Measurements from ENCODE around the gene FNDC3B. TPM values are rescaled to one million over a fixed set of nuclear protein-coding genes. Genes with fewer than 3 reads are reported as not detected.
A peak's percentile ranks its signal among the peaks of the same experiment; 100 is the strongest.
"Not testable (repeated sequence)": the region's sequence is repeated elsewhere in the genome, so short reads cannot be mapped to it uniquely, and the experiment has no call there.

FNDC3B gene
- polyA plus RNA-seq, 12 donors = 35.7 to 87.3 (median 64.8) TPM; not detected in 1

GRCh38 chr3:172232579-172233212 lies 193.3 kb downstream of the FNDC3B start:
- DNase-seq = peak; percentile 60

- no peak for DNase-seq
Observed at GRCh38 chr3:172233474-172234277, 194.3 kb downstream of the FNDC3B start.

GRCh38 chr3:172235698-172236097 lies 196.3 kb downstream of the FNDC3B start:
- DNase-seq = no peak

- peak; percentile 33 for DNase-seq
Observed at GRCh38 chr3:172236771-172237742, 197.7 kb downstream of the FNDC3B start.

- no peak for DNase-seq
Observed at GRCh38 chr3:172238188-172238587, 198.8 kb downstream of the FNDC3B start.

GRCh38 chr3:172239218-172239790 lies 199.9 kb downstream of the FNDC3B start:
- no peak for DNase-seq

GRCh38 chr3:172241405-172241804 lies 202.0 kb downstream of the FNDC3B start:
- DNase-seq = no peak

- not testable (repeated sequence) for DNase-seq
Observed at GRCh38 chr3:172242471-172242870, 203.1 kb downstream of the FNDC3B start.

GRCh38 chr3:172243376-172243775 lies 204.0 kb downstream of the FNDC3B start:
- DNase-seq = not testable (repeated sequence)

- no peak for DNase-seq
Observed at GRCh38 chr3:172244011-172244410, 204.6 kb downstream of the FNDC3B start.

GRCh38 chr3:172245241-172245640 lies 205.9 kb downstream of the FNDC3B start:
- no peak for DNase-seq

GRCh38 chr3:172246107-172246844 lies 206.9 kb downstream of the FNDC3B start:
- no peak for DNase-seq

GRCh38 chr3:172247525-172248274 lies 208.3 kb downstream of the FNDC3B start:
- DNase-seq = no peak

GRCh38 chr3:172249039-172249438 lies 209.7 kb downstream of the FNDC3B start:
- no peak for DNase-seq

- no peak for DNase-seq
Observed at GRCh38 chr3:172251211-172251610, 211.8 kb downstream of the FNDC3B start.

GRCh38 chr3:172253200-172253599 lies 213.8 kb downstream of the FNDC3B start:
- no peak for DNase-seq

- DNase-seq = no peak
Observed at GRCh38 chr3:172254542-172254941, 215.2 kb downstream of the FNDC3B start.

GRCh38 chr3:172255321-172255720 lies 215.9 kb downstream of the FNDC3B start:
- not testable (repeated sequence) for DNase-seq

GRCh38 chr3:172256101-172256734 lies 216.8 kb downstream of the FNDC3B start:
- DNase-seq = no peak
